KOPT-K1 (cell line): ENCODE measurements around the gene PLXNA1.

Experiments used
- H3K27ac ChIP-seq: fragments of 200-600 bp; sonication (generic); 2 replicates; pipeline ENCODE4 v1.5.1; 2016; ENCODE audit warnings: antibody characterized with exemption, mild to moderate bottlenecking, low read depth, low read length; ENCODE audit not compliant: poor library complexity, severe bottlenecking
- H3K36me3 ChIP-seq: fragments of 200-600 bp; sonication (generic); 2 replicates; pipeline ENCODE4 v1.5.1; 2017; ENCODE audit warnings: antibody characterized with exemption, mild to moderate bottlenecking, low read length, moderate library complexity; ENCODE audit not compliant: insufficient read depth
- H3K9me3 ChIP-seq: fragments of 200-600 bp; sonication (generic); 2 replicates; pipeline ENCODE4 v1.5.1; 2017; ENCODE audit warnings: antibody characterized with exemption, low read length, mild to moderate bottlenecking; ENCODE audit not compliant: insufficient read depth, poor library complexity, severe bottlenecking

PLXNA1 gene

GRCh38 chr3:127030508-127031412, 47.8 kb downstream of the PLXNA1 start:
- H3K36me3 ChIP-seq: peaks cover 39% of the 10 kb centered on the region; the same call in 1 of the 2 replicates
- no peaks in the 10 kb centered on the region for H3K9me3 ChIP-seq
- H3K27ac ChIP-seq: no peak overlapping the region

- Histone ChIP-seq H3K27ac (no peak overlapping the region), H3K9me3 (no peaks in the 10 kb centered on the region), H3K36me3 (peaks cover 39% of the 10 kb centered on the region; the same call in 1 of the 2 replicates)
Observed at GRCh38 chr3:127031413-127031810, 48.5 kb downstream of the PLXNA1 start.

- peaks cover 36% of the 10 kb centered on the region; the same call in 1 of the 2 replicates for H3K36me3 ChIP-seq
- no peak overlapping the region for H3K27ac ChIP-seq
- H3K9me3 ChIP-seq: no peaks in the 10 kb centered on the region
Observed at GRCh38 chr3:127031845-127032244, 48.9 kb downstream of the PLXNA1 start.

GRCh38 chr3:127032296-127032990, 49.5 kb downstream of the PLXNA1 start:
- Histone ChIP-seq H3K9me3 (no peaks in the 10 kb centered on the region), H3K27ac (no peak overlapping the region)

More at GRCh38 chr3:127032296-127032990, 49.5 kb downstream of the PLXNA1 start:
- peaks cover 35% of the 10 kb centered on the region; the same call in 1 of the 2 replicates for H3K36me3 ChIP-seq
